Heart right ventricle (tissue), 16 donors: ENCODE measurements around the gene ADAMTSL2. TPM values are rescaled to one million over a fixed set of nuclear protein-coding genes. Genes with fewer than 3 reads are reported as not detected.

Source experiments
- ATAC-seq, 8 donors: fragments of 200-7000 bp; cut with Tn5 transposase; one replicate each; pipeline ENCODE4 v1.9.1; 2020; ENCODE audit warnings: mild to moderate bottlenecking in 8 of 8, moderate library complexity in 8 of 8, moderate number of reproducible peaks in 1 of 8
- DNase-seq, 2 donors: peaks; one replicate each; pipeline ENCODE4 v3.0.0-alpha.2; 2020
- H3K27ac ChIP-seq, 10 donors: fragments of 200-600 bp; sonication (generic) in 2 of 10; one replicate each; pipeline versions ENCODE4 v1.5.0 to v1.8.0; 2020 to 2022; ENCODE audit warnings: mild to moderate bottlenecking in 3 of 10
- H3K27me3 ChIP-seq, 7 donors: fragments of 200-600 bp; one replicate each; pipeline ENCODE4 v1.8.0; 2021 to 2022; ENCODE audit warnings: mild to moderate bottlenecking in 2 of 7
- H3K36me3 ChIP-seq, 9 donors: fragments of 200-600 bp; sonication (generic) in 1 of 9; one replicate each; pipeline versions ENCODE4 v1.5.0 to v1.8.0; 2020 to 2022; ENCODE audit warnings: mild to moderate bottlenecking in 2 of 9
- H3K4me1 ChIP-seq, 9 donors: fragments of 200-600 bp; sonication (generic) in 1 of 9; one replicate each; pipeline versions ENCODE4 v1.5.0 to v1.8.0; 2020 to 2022; ENCODE audit warnings: mild to moderate bottlenecking in 4 of 9
- H3K4me3 ChIP-seq, 10 donors: fragments of 200-600 bp; sonication (generic) in 2 of 10; one replicate each; pipeline versions ENCODE4 v1.5.0 to v1.8.0; 2020 to 2022; ENCODE audit warnings: mild to moderate bottlenecking in 7 of 10, moderate library complexity in 2 of 10
- H3K9me3 ChIP-seq, 11 donors: fragments of 200-600 bp in 10 of 11; sonication (generic) in 2 of 11; one replicate each; pipeline versions ENCODE4 v1.5.0 to v1.8.0; 2013 to 2022; ENCODE audit warnings: mild to moderate bottlenecking in 2 of 11, control low read depth in 1 of 11, moderate library complexity in 1 of 11
- CTCF ChIP-seq, 9 donors: fragments of 200-600 bp; sonication (generic) in 2 of 9; IDR thresholded peaks; one replicate each; pipeline versions ENCODE4 v1.5.0 to v1.8.0; 2021 to 2022; ENCODE audit warnings: antibody characterized with exemption in 9 of 9, mild to moderate bottlenecking in 5 of 9, moderate library complexity in 1 of 9
- WGBS, 2 donors: extraction: QIAGEN DNeasy Blood & Tissue Kit; methylation state at CpG; one replicate each; pipeline ENCODE4 v1.1.7; 2013; ENCODE audit warnings: inconsistent platforms in 1 of 2; 5-methylcytosine and 5-hydroxymethylcytosine counted together
- intact Hi-C, 10 donors: fragments of 100-400 bp; cut with DNase I; formaldehyde crosslinking; loops; one replicate each; pipeline versions ENCODE4 v1.11.1 to v1.14.2; 2022
- polyA plus RNA-seq, 2 donors: library from polyadenylated mRNA; stranded (reverse); fragments of 200-250 nt; gene quantifications; one replicate each; pipeline ENCODE4 v1.2.3, GENCODE V29; 2013
- total RNA-seq, 10 donors: library from RNA; stranded (reverse); fragmentation: NEBNext Ultra II Directional in 3 of 10; extraction: Animal tissue kit (Norgen Biotek cat#: 25700) in 3 of 10; gene quantifications; one replicate each; pipeline versions ENCODE4 v1.2.1 to v1.2.4, GENCODE V29; 2021 to 2023
- donor health status: Arrhythmogenic right ventricular cardiomyopathy.
- donor health status: ischemic (EF 13 %, LVEDD 7.1; RV severe dilation, severe dysfunction).
- donor health status: healthy with polysubstance abuse.
- donor health status: DM: no; HTN: yes; CAD: no.
- donor health status: DM: no; HTN: no; CAD: no.
- donor health status: ischemic (EF 25% LVEDD 6.9; RV normal size, moderate dysfunction).
- donor health status: ischemic (EF 25% LVEDD 5.7; RV mildly dilated, moderate dysfunction).
- donor health status: healthy.
- donor health status: DM: yes; HTN: yes; CAD: no.
- donor health status: Ischemic cardiomyopathy.
- donor health status: ischemic (EF 35%, LVEDD 5.7; RV mildly dilated, moderate dysfunction).
- donor health status: nonischemic (EF 11% LVEDD 7.7; RV severe dilation, severe dysfunction).
- donor health status: DM: yes; HTN: yes; CAD: no.
- donor health status: PGD.
- donor health status: ischemic (EF 29% LVEDD 5.4; RV normal size, mild dysfunction).
- donor health status: nonischemic (EF 23%, LVEDD 6.1; RV moderate dilation, normal function).

ADAMTSL2 gene
- total and polyA plus RNA-seq, 12 donors: 2.0 to 9.1 (median 4.5) TPM

- 94% methylated on average over 24 of the region's 24 CpGs for WGBS, 2 donors
- ATAC-seq (no peak), DNase-seq (no peak)
- no peaks in the 10 kb centered on the region for H3K36me3 ChIP-seq
- H3K4me1 ChIP-seq: peaks cover 7 to 38% (median 32%) of the 10 kb centered on the region in 9 donors
- peak overlapping the region in 7 of 10 donors; percentile 19 to 73 (median 26) for H3K27ac ChIP-seq
- H3K9me3 ChIP-seq: peaks cover 0 to 8% (median 5%) of the 10 kb centered on the region in 11 donors
- H3K27me3 ChIP-seq: no peaks in the 10 kb centered on the region
- TF ChIP-seq CTCF (IDR thresholded peaks at IDR 0.05): no peak
- H3K4me3 ChIP-seq: no peak overlapping the region
- intact Hi-C loops: no loop called here
Measured at GRCh38 chr9:133507246-133507965, 27.1 kb upstream of the ADAMTSL2 start.

- 90 to 94% methylated on average over 8 of the region's 8 CpGs for WGBS, 2 donors
- H3K27ac ChIP-seq: no peak overlapping the region
- no peaks in the 10 kb centered on the region for H3K27me3 ChIP-seq
- no peak overlapping the region for H3K4me3 ChIP-seq
- H3K36me3 ChIP-seq: no peaks in the 10 kb centered on the region
- no peak for DNase-seq
- no peak for ATAC-seq
- H3K4me1 ChIP-seq: peaks cover 7 to 41% (median 32%) of the 10 kb centered on the region in 9 donors
- intact Hi-C loops: no loop called here
- no peak for TF ChIP-seq CTCF (IDR thresholded peaks at IDR 0.05)
- H3K9me3 ChIP-seq: peaks cover 0 to 2% (median 0%) of the 10 kb centered on the region in 11 donors
Measured at GRCh38 chr9:133508046-133508445, 26.5 kb upstream of the ADAMTSL2 start.

GRCh38 chr9:133509179-133510083 lies 25.1 kb upstream of the ADAMTSL2 start:
- no peaks in the 10 kb centered on the region for H3K36me3 ChIP-seq
- intact Hi-C loops: no loop called here
- no peak for TF ChIP-seq CTCF (IDR thresholded peaks at IDR 0.05)
- no peaks in the 10 kb centered on the region for H3K9me3 ChIP-seq
- WGBS, 2 donors: 17 to 21% methylated on average over 26 of the region's 26 CpGs
- H3K4me1 ChIP-seq: peaks cover 8 to 51% (median 37%) of the 10 kb centered on the region in 9 donors
- DNase-seq (peak in 1 of 2 donors; percentile 13), ATAC-seq (no peak)
- H3K27me3 ChIP-seq: no peaks in the 10 kb centered on the region
- H3K4me3 ChIP-seq: no peak overlapping the region
- peak overlapping the region in 2 of 10 donors; percentile 8 to 20 for H3K27ac ChIP-seq

GRCh38 chr9:133510926-133511505 lies 23.5 kb upstream of the ADAMTSL2 start:
- no peaks in the 10 kb centered on the region for H3K36me3 ChIP-seq
- no peaks in the 10 kb centered on the region for H3K9me3 ChIP-seq
- H3K4me1 ChIP-seq: peaks cover 9 to 49% (median 37%) of the 10 kb centered on the region in 9 donors
- no peak overlapping the region for H3K4me3 ChIP-seq
- peaks cover 0 to 7% (median 0%) of the 10 kb centered on the region in 7 donors for H3K27me3 ChIP-seq
- intact Hi-C loops: no loop called here
- WGBS, 2 donors: 91 to 93% methylated on average over 26 to 27 of the region's 27 CpGs
- no peak overlapping the region for H3K27ac ChIP-seq
- no peak for TF ChIP-seq CTCF (IDR thresholded peaks at IDR 0.05)
- DNase-seq: no peak
- no peak for ATAC-seq
